Gastroesophageal sphincter (tissue), 4 donors: ENCODE data around the gene CALY. TPM values are rescaled to one million over a fixed set of nuclear protein-coding genes. Genes with fewer than 3 reads are reported as not detected.

Experiments
- ATAC-seq: fragments of 150-250 bp; one replicate; pipeline ENCODE4 v1.9.1; 2016; ENCODE audit warnings: mild to moderate bottlenecking, moderate library complexity
- H3K27ac ChIP-seq, 4 donors: fragments of 200-600 bp; sonication (generic) in 3 of 4; 1 replicate in 3 of 4; 2 replicates in 1 of 4; pipeline ENCODE4 v1.5.1; 2016 to 2019
- H3K27me3 ChIP-seq: fragments of 200-600 bp; sonication (generic); one replicate; pipeline ENCODE4 v1.5.1; 2019
- H3K36me3 ChIP-seq, 2 donors: fragments of 200-600 bp; sonication (generic); one replicate each; pipeline ENCODE4 v1.5.1; 2019; ENCODE audit warnings: control low read depth in 1 of 2
- H3K4me1 ChIP-seq, 3 donors: fragments of 200-600 bp; sonication (generic); 1 replicate in 2 of 3; 2 replicates in 1 of 3; pipeline ENCODE4 v1.5.1; 2016 to 2019; ENCODE audit warnings: control low read depth in 2 of 3
- H3K4me3 ChIP-seq, 2 donors: fragments of 200-600 bp; sonication (generic); one replicate each; pipeline ENCODE4 v1.5.1; 2019; ENCODE audit warnings: mild to moderate bottlenecking in 1 of 2, moderate library complexity in 1 of 2
- H3K9me3 ChIP-seq, 3 donors: fragments of 200-600 bp; sonication (generic); one replicate each; pipeline ENCODE4 v1.5.1; 2017 to 2019; ENCODE audit warnings: control low read depth in 2 of 3
- CTCF ChIP-seq, 4 experiments: fragments of 200-600 bp in 2 of 4; fragments of 450-650 bp in 2 of 4; sonication (generic) in 1 of 4; IDR thresholded peaks; one replicate each; pipeline ENCODE4 v1.5.1; 2017 to 2019; ENCODE audit warnings: antibody characterized with exemption in 4 of 4, mild to moderate bottlenecking in 2 of 4, moderate library complexity in 2 of 4
- EP300 ChIP-seq: sonication (generic); formaldehyde crosslinking; IDR thresholded peaks from one replicate; pipeline ENCODE4 v1.6.1; 2017; ENCODE audit warnings: antibody characterized with exemption, mild to moderate bottlenecking
- POLR2A ChIP-seq, 2 donors: fragments of 450-650 bp; IDR thresholded peaks; one replicate each; pipeline ENCODE4 v1.6.1; 2017; ENCODE audit warnings: antibody characterized with exemption in 2 of 2, mild to moderate bottlenecking in 2 of 2, moderate library complexity in 1 of 2
- POLR2AphosphoS5 ChIP-seq: sonication (generic); formaldehyde crosslinking; IDR thresholded peaks from one replicate; pipeline ENCODE4 v1.6.1; 2017; ENCODE audit warnings: antibody characterized with exemption
- WGBS, 2 donors: methylation state at CpG; one replicate each; pipeline ENCODE4 v1.1.5; 2018; ENCODE audit warnings: low coverage in 1 of 2; 5-methylcytosine and 5-hydroxymethylcytosine counted together
- total RNA-seq, 4 donors: library from RNA; depleted of rRNA; stranded (reverse); fragments of >200 nt; gene quantifications; one replicate each; pipeline ENCODE4 v1.1.0, GENCODE V29; 2016

Gene CALY
- total RNA-seq, 4 donors from 2014 or later = 0.47 to 1.5 (median 1.5) TPM; not detected in 1

- Histone ChIP-seq H3K27me3 (peaks cover 10% of the 10 kb centered on the region), H3K9me3 (no peaks in the 10 kb centered on the region), H3K27ac (no peak overlapping the region), H3K4me1 (peaks cover 0 to 12% (median 3%) of the 10 kb centered on the region in 3 donors), H3K4me3 (no peak overlapping the region), H3K36me3 (peaks cover 0 to 89% of the 10 kb centered on the region in 2 donors)
- TF ChIP-seq POLR2A (IDR thresholded peaks at IDR 0.05) (no peak), POLR2AphosphoS5 (no peak), CTCF (IDR thresholded peaks at IDR 0.05) (no peak), EP300 (no peak)
- no peak for ATAC-seq
- 67% methylated on average over 1 of the region's 38 CpGs; no CpG with 5 or more reads in 1 of the 2 donors for WGBS, 2 donors
These were observed 54.9 kb downstream of the CALY start for GRCh38 chr10:133281628-133282372.

- Histone ChIP-seq H3K4me3 (no peak overlapping the region), H3K27me3 (peaks cover 17% of the 10 kb centered on the region), H3K4me1 (peaks cover 0 to 19% (median 6%) of the 10 kb centered on the region in 3 donors), H3K36me3 (peaks cover 0 to 82% of the 10 kb centered on the region in 2 donors), H3K9me3 (no peaks in the 10 kb centered on the region), H3K27ac (no peak overlapping the region)
- TF ChIP-seq POLR2A (IDR thresholded peaks at IDR 0.05) (no peak), POLR2AphosphoS5 (no peak), EP300 (no peak), CTCF (IDR thresholded peaks at IDR 0.05) (no peak)
- no peak for ATAC-seq
- 100% methylated on average over 1 of the region's 15 CpGs; no CpG with 5 or more reads in 1 of the 2 donors for WGBS, 2 donors
These were observed 55.6 kb downstream of the CALY start for GRCh38 chr10:133281084-133281483.

DNA sequence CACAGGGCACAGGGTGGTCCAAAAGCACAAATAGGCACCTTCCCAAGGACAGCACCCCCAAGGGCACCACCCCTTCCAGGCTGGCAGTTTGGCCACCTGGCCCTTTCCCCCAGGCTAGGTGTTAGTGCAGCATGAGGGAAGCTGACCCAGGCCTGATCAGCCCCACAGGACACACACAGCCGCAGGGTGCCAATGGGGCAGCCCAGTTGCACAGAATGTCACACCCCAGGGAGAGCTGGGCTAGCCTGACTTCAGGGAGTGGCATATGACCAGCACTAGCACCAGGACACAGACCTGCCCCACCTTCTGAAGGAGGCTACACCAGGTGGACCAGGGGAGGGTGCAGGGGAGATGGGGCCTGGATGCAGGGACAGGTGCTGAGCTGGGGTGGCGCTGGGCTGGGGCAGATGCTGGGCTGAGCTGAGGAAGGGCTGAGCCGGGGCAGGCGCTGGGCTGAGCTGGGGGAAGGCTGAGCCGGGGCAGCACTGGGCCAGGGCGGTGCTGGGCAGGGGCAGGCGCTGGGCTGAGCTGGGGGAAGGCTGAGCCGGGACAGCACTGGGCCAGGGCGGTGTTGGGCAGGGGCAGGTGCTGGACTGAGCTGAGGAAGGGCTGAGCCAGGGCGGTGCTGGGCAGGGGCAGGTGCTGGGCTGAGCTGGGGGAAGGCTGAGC, 56.2 kb downstream of the CALY start:
- Histone ChIP-seq H3K27ac (no peak overlapping the region), H3K4me1 (peaks cover 0 to 25% (median 6%) of the 10 kb centered on the region in 3 donors), H3K27me3 (peaks cover 23% of the 10 kb centered on the region), H3K36me3 (peaks cover 0 to 76% of the 10 kb centered on the region in 2 donors), H3K4me3 (no peak overlapping the region), H3K9me3 (no peaks in the 10 kb centered on the region)
- no CpG with 5 or more reads among the region's 10 CpGs for WGBS, 2 donors
- TF ChIP-seq CTCF (IDR thresholded peaks at IDR 0.05) (no peak), POLR2A (IDR thresholded peaks at IDR 0.05) (no peak), EP300 (no peak), POLR2AphosphoS5 (no peak)
- ATAC-seq = no peak

DNA sequence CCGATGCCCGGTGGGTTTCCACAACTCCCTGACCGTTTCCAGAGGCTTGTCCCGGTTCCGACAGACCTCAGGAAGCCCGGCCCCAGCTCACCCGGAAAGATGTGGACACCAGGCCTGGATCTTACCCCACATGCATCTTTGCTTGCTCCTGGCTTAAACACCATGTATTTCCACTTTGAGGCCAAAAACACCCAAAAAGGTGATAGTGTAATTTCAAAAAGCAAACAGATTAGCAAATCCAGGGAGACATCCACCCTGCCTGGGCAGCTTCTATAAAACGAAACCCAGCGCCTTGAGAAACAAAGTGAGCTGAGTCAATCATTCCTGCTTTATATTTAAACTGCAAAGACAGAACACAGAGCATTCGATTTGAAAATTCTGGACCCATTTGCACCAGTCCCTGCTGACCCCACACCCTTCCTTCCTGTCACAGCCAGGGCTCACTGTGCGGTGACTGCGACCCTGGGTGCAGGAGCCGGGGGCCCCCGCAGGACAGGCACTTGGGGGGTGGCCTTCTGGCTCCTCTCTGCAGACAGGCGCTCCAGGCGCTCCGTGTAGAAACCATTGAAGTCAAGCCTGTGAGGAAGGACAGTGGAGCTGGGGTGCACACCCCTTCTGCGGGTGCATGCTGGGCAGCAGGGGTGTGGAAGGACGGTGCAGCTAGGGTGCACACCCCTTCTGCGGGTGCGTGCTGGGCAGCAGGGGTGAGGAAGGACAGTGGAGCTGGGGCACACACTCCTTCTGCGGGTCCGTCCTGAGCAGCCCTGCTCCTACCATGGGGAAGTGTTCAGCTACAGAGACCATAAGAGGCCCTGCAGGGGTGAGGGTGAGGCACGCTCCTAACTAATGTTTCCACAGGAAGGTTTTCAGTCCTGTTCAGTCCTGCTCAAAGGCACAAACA, 57.1 kb downstream of the CALY start:
- Histone ChIP-seq H3K9me3 (no peaks in the 10 kb centered on the region), H3K4me1 (peaks cover 0 to 26% (median 6%) of the 10 kb centered on the region in 3 donors), H3K27ac (no peak overlapping the region), H3K4me3 (no peak overlapping the region), H3K27me3 (peaks cover 32% of the 10 kb centered on the region), H3K36me3 (peaks cover 0 to 67% of the 10 kb centered on the region in 2 donors)
- TF ChIP-seq POLR2AphosphoS5 (no peak), POLR2A (IDR thresholded peaks at IDR 0.05) (no peak), CTCF (IDR thresholded peaks at IDR 0.05) (no peak), EP300 (no peak)
- WGBS, 2 donors = 80 to 86% methylated on average over 1 to 3 of the region's 24 CpGs
- ATAC-seq = no peak
